Measurements from ENCODE around the gene PIP.
"Not testable (repeated sequence)": the region's sequence is repeated elsewhere in the genome, so short reads cannot be mapped to it uniquely, and the experiment has no call there.

PIP gene, protein sequence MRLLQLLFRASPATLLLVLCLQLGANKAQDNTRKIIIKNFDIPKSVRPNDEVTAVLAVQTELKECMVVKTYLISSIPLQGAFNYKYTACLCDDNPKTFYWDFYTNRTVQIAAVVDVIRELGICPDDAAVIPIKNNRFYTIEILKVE

DNA sequence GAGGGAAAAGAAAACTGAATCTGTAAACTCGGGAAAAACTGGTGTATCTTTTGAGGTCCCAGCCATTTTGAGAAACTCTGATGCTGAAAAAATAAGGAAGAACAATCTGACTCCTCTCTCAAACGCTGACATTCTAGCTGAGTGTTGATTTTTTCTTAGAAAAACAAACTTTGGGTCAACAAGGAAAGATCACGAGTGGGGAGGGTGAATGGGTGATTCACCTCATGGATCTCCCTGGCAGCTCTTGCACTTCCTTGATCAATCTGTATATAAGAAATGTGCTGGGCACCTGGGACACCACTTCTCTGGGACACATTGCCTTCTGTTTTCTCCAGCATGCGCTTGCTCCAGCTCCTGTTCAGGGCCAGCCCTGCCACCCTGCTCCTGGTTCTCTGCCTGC lies at the start of gene PIP:
Gene PIP (plus strand): TSS at position 297 of the 400 bp plus-strand sequence. CDS start 40 bp downstream, at position 337.
- no peak for DNase-seq

DNA sequence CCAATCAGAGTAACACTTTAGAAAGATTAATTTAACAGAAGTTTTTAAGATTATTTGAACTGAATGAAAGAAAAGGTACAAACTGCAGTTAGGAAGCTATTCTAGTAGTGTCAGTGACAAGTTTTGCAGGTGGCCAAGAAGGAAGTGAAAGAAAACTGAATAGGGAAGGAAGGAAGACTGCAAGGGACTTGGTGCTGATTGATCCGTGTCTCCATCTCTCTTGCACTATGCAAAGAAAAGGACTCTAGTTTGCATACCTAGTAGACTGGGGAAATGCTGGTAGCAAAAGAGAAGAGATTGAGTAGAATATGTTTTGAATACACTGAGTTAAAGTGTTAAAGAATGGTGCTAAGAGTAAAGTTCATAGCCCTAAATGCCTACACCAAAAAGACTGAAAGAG lies 46.8 kb upstream of the PIP start:
- no peak for DNase-seq

DNA sequence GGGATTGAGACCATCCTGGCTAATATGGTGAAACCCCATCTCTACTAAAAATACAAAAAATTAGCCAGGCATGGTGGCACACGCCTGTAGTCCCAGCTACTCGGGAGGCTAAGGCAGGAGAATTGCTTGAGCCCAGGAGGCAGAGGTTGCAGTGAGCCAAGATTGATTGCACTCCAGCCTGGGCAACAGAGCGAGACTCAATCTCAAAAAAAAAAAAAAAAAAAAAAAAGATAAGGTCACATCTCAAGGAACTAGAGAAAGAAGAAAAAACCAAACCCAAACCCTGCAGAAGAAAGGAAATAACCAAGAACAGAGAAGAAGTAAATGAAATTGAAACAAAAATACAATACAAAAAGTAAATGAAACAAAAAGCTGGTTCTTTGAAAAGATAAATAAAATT lies 46.3 kb upstream of the PIP start:
- DNase-seq: not testable (repeated sequence)

DNA sequence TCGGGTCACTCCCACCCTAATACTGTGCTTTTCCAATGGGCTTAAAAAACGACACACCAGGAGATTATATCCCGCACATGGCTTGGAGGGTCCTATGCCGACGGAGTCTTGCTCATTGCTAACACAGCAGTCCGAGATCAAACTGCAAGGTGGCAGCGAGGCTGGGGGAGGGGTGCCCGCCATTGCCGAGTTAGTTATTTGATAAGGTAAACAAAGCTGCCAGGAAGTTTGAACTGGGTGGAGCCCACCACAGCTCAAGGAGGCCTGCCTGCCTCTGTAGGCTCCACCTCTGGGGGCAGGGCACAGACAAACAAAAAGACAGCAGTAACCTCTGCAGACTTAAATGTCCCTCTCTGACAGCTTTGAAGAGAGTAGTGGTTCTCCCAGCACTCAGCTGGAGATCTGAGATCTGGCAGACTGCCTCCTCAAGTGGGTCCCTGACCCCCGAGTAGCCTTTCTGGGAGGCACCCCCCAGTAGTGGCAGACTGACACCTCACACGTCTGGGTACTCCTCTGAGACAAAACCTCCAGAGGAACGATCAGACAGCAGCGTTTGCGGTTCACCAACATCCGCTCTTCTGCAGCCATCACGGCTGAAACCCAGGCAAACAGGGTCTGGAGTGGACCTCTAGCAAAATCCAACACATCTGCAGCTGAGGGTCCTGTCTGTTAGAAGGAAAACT lies 43.2 kb upstream of the PIP start:
- not testable (repeated sequence) for DNase-seq

DNA sequence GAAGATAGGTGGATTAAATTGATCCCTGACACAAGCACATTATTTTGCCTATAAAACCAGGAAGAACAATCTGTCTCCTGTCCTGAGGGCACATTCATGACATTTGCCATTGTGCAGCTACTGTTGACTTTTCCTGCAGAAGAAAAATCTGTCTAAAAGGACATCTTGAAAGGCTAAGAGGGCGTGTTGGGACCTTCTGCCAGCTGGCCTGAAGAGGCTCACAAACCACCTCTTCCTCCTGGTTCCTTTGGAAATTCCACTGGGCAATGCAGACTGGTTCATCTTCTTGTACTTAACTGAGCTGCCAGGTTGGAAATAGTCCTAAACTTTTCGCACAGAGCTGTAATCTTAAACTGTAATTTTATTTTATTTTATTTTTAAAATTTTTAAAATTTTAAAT lies 35.7 kb upstream of the PIP start:
- no peak for DNase-seq

DNA sequence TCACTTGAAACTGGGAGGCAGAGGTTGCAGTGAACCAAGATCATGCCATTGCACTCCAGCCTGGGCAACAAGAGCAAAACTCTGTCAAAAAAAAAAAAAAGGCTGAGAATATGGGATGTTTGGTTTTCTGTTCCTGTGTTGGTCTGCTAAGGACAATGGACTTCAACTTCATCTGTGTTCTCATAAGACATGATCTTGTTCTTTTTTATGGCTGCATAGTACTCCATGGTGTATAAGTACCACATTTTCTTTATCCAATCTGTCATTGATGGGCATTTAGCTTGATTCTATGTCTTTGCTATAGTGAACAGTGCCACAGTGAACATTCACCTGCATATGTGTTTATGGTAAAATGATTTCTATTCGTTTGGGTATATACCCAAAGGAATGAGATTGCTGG lies 32.3 kb upstream of the PIP start:
- not testable (repeated sequence) for DNase-seq

DNA sequence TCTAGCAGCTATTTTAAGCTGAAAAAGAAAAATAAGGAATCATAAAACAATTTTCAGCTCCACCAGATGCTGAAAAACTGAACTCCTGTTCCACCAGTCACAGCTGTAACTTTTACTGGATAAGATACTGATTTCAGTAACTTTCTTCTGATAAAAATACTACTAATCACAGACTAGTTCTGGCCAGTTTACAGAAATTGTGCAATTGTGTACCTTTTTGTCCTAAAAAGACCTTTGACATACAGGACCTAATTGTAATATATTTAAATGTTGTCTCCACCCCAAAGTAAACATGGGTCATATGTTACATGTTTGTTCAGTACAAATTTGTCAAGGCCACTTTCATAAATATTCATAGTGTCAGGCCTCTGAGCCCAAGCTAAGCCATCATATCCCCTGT lies 27.1 kb upstream of the PIP start:
- no peak for DNase-seq

DNA sequence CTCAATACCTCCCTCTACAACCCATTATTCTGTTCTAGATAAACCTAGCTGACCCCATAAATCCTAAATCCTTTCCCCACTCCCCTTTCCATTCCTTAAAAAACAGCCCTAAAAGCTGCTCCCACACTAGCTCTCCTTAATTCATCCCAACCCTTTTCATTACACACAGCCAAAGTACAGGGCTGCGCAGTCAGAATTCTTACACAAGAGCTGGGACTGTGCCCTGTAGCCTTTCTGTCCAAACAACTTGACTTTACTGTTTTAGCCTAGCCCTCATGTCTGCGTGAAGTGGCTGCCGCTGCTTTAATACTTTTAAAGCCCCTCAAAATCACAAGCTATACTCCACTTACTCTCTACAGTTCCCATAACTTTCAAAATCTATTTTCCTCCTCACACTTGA lies 23.9 kb upstream of the PIP start:
- DNase-seq: not testable (repeated sequence)

DNA sequence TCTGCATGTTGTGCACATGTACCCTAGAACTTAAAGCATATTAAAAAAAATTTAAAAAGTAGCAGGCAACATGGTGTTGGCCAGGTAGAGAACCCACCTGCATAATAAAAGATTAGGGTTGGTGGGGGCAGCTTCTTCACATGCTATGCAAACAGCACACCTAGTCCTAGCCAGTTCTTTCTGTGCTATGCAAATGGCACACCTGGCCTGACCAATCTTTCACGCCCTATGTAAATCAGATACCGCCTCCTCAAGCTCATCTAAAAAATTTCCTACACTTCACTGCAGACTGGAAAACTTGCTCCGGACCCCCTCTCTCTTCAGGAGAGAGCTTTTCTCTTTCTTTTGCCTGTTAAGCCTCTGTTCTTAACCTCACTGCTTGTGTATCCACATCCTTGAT lies 14.5 kb upstream of the PIP start:
- DNase-seq: no peak

DNA sequence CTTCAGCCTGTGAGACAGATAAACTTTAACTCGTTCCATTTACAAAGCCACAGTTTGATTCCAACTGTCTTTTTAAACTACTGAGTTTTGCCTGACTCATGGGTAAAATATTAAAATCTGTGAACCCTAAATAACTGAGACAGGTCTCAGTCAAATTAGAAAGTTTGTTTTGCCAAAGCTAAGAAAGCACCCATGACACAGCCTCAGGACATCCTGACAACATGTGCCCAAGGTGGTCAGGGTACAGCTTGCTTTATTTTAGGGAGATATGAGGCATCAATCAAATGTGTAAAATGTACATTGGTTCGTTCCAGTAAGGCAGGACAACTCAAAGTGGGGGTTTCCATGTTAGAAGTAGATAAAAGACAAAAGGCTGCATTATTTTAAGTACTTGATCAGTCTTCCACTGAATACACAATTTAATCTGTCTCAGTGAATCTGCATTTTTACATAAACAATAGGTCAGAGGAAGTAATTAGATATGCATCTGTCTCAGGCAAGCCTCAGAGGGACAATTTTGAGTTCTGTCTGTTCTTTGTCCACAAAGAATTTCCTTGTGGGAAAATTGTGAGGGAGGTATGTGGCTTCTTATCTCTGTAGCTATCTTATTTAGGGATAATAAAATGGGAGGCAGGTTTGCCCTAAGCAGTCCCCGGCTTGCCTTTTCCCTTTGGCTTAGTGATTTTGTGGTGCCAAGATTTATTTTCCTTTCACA lies 11.0 kb upstream of the PIP start:
- DNase-seq: no peak

DNA sequence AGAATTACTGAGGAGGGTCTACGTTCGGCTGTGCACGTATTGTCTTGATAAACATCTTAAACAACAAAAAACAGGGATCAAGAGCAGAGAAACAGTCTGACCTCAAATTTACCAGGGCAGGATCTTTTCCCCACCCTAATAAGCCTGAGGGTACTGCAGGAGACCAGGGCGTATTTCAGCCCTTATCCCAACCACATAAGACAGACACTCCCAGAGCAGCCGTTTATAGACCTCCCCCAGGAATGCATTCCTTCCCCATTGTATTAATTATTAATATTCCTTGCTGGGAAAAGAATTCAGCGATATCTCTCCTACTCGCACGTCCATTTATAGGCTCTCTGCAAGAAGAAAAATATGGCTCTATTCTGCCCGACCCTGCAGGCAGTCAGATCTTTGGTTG lies 8.6 kb upstream of the PIP start:
- not testable (repeated sequence) for DNase-seq

DNA sequence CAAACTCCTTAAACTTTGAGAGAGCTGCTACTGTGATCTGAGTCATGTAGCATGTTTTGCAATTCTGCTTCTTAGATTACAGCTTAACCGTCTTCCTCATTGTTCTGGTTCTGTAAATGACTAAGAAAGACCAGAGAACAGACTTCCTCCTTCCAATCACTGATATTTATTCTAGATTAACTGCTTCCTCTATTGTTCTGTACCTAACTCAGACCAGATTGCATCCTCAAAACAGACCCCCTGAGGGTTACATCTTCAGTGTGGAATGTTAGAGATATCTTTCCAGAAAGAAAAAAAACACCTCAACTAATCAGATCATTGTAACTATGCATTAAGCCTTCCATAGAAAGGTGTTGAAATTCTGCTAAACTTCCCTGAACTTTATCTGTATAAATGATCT lies 5.7 kb upstream of the PIP start:
- DNase-seq: no peak

DNA sequence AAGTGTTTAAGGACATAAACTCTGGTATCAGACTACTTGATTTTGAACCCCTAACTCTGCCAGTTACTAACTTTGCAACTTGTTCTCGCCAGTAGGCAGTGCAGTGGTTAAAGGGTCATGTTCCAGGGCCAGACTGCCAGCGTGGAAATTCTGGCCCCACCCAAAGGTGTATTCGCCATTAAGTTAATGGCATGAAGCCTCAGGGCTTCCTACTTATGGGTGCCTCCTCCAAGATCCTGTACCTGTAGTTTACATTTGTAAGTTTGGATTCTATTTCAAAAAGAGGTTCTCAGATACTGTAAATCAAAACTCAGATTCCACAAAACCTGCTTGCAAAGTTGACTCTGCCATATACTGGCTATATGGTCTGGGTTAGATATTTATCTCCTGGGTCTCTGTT lies 2.8 kb upstream of the PIP start:
- DNase-seq: no peak

DNA sequence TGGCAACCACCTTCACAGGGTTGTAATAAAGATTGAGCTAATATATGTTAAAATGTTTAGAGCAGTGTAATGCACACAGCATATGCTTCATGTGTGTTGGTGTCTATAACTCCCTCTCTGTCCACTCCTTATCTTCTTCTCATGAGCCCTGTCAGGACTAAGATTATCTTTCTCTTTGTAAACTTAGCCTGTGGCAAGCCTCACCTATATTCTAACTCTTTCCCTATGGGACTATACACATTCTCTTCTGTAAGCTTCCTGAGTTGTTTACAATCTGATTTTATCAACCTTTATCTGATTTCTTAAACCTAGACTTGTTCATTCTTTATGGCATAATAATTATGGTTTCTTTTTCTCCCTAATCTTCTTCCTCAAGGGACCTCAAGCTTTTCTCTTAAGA lies 2.4 kb upstream of the PIP start:
- DNase-seq: no peak

DNA sequence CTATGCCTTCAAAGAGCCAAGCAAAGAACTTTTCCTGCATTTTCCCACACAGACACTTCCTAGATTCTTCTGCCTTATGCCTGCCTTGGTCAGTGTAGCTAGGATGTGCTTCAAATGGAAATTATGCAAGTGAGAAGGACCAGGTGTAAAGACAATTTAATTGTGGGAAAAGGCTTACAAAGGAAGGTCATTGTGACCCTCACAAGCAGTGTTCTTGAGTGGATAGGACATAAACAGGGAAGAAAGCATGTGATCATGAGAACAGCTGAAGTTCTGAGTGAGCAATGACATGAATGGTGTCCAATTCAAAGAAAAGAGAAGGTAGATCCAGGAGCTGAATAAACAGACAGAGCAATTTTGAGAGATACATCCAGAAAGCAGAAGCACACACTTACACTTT lies 1.3 kb upstream of the PIP start:
- no peak for DNase-seq

DNA sequence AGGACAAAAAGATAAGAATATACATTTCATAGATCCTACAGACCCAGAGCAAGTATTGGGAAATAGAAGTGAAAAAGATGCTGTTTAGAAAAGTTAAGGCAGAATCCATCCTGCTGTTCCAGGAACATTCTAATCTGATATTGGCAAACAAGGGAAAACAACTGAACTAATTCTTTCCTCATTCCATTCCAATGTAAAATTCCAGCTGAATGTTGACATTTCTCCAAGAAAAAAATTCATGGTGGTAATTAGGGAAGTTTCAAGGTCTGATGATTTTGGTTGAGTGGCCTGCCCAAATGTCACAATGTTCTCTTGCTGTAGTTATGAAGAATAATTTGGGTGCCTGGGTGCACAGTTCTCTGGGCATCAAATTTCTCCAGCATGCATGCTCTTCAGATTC lies 15.2 kb downstream of the PIP start:
- no peak for DNase-seq

DNA sequence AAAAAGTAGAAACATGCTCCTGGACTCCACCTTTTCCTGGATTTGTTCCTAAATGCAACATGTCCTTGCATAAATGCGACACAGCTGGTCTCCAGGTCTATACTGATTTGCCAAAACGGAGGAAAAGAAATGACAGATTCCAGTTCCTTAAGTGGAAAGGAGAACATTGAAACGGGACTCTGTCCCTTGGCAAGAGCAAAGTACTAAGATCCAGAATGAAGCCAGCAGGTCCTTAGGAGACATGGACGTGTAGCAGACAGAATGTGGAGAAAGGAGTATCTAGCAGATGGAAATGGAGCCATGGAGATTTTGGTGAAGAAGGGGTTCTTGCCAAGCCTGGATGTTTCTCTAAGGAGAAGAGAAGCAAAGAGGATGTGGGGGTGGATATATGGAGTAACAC lies 16.2 kb downstream of the PIP start:
- DNase-seq: no peak

DNA sequence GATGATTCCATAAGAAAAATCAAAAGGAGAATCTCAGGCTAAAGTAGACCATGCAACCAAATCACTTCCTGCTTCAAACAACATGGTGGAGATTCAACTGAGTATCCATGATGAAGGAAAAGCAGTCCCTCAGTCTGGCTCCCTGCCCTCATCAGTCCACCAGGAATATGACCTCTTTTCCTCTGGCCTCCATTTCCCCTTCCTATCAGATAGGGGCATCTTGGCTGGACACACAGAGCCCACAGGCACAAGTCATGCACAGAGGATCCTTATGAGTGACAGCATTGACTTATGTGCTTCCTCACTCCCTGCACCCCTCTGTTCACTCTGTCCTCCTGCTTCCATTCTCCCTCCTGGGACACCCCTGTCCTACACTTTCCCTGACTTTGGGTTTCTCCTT lies 16.8 kb downstream of the PIP start:
- DNase-seq: no peak

DNA sequence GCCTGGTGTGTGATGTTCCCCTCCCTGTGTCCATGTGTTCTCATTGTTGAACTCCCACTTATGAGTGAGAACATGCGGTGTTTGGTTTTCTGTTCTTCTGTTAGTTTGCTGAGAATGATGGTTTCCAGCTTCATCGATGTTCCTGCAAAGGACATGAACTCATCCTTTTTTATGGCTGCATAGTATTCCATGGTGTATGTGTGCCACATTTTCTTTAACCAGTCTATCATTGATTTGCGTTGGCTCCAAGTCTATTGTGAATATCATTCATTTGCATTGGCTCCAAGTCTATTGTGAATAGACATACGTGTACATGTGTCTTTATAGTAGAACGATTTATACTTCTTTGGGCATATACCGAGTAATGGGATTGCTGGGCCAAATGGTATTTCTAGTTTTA lies 18.8 kb downstream of the PIP start:
- DNase-seq: not testable (repeated sequence)

DNA sequence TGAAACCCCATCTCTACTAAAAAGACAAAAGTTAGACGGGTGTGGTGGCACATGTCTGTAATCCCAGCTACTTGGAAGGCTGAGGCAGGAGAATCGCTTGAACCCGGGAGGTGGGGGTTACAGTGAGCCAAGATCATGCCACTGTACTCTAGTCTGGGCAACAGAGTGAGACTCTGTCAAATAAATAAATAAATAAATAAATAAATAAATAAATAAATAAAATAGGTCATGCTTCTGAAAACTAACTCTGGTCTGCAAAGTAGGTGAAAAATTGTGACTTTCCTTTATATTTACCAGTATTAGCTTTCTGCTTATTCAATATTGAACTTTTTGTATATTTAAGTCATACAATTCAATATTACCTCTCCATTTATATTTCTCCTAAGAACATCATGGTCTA lies 26.7 kb downstream of the PIP start:
- not testable (repeated sequence) for DNase-seq

DNA sequence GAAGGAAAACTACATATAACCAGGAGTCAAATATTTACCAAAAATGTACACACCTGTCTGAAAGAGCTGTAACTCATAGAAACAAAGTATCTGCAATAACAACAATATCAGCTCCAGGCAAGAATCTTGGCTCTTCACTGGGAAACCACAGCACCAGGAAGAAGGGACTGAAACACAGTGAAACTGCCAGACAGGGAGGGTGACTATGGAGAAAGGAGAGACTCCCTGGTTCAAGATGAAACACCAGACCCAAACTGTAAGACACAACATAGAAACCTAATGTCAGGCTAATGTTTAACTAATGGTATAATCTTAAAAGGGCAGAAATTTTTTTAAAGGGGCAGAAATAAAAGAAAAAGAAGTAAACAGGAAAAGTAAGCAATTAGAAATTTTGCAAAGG lies 39.8 kb downstream of the PIP start:
- DNase-seq: no peak

DNA sequence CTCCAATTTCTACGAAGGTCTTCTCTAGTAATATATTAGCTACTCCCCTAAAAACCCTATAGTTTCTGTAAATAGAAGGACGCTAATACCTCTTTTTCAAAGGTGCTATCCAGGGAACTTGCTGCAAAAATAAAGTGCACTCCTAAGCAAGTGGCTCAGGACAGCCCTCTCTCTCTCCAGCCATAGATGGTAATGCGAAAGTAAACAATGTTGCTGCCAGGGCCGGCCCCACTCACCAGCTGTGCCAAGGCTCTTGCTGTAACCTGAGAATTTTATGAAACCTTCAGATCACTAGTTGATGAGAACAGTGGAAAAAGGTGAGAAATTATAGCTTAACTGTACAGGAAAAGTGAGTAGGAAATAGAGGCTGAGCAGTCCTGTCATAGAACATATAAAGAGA lies 40.5 kb downstream of the PIP start:
- no peak for DNase-seq

DNA sequence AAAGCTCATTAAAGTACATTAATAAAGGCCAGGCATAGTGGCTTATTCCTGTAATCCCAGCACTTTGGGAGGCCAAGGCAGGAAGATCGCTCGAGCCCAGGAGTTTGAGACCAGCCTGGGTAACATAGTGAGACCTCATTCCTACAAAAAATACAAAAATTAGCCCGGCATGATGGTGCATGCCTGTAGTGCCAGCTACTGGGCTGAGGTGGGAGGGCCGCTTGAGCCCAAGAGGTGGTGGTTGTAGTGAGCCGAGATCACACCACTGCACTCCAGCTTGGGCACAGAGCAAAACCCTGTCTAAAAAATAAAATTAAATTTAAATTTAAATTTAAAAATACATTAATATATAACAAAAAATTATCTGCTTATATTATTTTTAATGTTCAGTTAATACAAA lies 44.3 kb downstream of the PIP start:
- no peak for DNase-seq

DNA sequence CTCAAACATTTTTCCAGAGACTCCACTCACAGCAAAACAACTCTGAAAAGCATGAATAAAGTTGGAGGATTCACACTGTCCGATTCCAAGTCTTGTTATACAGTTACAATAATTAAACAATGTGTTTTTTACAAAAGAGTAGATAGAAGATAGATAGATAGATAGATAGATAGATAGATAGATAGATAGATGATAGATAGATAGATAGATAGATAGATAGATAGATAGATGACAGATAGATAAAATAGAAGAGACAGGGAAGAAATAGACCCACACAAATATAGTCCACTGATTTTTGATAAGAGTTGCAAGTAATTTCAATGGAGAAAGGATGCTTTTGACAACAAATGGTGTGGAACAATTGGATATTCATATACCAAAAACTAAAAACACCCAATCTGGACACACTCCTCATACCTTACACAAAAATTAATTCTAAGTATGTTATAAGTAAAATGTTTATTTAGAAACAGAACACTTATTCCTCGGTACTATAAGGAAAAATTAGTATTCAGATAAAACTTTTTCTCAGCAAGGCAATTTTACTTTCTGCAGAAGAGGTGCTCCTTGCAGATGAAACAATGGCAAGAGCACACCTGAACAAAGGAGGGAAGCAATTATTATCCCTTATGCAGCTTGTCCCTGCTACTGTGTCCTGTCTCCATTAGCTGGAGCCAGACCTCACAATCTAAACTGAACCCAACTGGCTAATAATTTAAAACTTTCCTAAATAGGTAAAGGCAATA lies 45.7 kb downstream of the PIP start:
- no peak for DNase-seq

Data from NCI-H1694 (cell line).